ENCODE data around the gene EPHA1.
"Not testable (repeated sequence)": the region's sequence is repeated elsewhere in the genome, so short reads cannot be mapped to it uniquely, and the experiment has no call there.

The EPHA1 gene

GRCh38 chr7:143407287-143408251 lies 1.1 kb downstream of the EPHA1 start:
- DNase-seq (ENCODE audit: insufficient read length, low spot score) (no peak), FAIRE-seq (no peak)

DNA sequence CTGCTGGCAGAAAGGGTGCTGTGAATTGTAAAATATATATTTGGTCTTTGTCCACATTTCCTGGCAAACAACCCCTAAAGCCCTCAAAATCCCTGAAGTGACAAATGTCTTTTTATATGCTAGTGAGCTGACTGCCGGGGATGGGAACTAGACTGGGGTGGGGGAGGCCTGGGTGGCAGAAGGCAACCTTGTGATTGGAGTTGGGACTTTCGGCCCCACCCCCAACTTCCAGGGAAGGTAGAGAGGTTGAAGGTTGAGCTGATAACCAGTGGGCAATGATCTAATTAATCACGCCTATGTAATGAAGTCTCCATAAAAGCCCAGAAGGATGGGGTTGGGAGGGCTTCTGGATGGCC lies 2.7 kb downstream of the EPHA1 start:
- FAIRE-seq (no peak), DNase-seq (ENCODE audit: insufficient read length, low spot score) (no peak)

GRCh38 chr7:143405173-143406001 lies 3.3 kb downstream of the EPHA1 start:
- FAIRE-seq, result no peak
- no peak for DNase-seq (ENCODE audit: insufficient read length, low spot score)

GRCh38 chr7:143402233-143402632 lies 6.4 kb downstream of the EPHA1 start:
- not testable (repeated sequence) for DNase-seq (ENCODE audit: insufficient read length, low spot score); FAIRE-seq

DNA sequence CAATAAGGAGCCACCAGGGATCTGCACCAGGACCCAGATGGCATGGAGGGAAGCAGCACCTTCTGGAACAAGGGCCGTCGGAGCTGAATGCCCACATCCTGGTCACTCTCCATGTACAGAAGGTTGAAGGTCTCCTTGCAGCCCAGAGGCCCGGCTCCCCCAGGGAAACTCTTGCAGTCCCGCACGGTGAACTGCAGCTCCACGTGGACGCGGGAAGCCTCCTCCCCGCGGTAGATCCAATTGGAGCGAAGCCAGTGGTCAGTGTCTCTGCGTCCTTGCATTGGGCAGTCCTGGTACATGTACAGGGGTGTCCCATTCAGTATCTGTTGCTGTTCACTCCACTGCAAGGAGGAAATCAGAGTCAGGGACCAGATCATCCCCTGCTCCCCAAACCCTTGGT lies 7.4 kb downstream of the EPHA1 start:
- no peak for DNase-seq (ENCODE audit: insufficient read length, low spot score)
- no peak for FAIRE-seq

- DNase-seq (ENCODE audit: insufficient read length, low spot score), result no peak
Measured at GRCh38 chr7:143399642-143400041, 9.0 kb downstream of the EPHA1 start.

DNA sequence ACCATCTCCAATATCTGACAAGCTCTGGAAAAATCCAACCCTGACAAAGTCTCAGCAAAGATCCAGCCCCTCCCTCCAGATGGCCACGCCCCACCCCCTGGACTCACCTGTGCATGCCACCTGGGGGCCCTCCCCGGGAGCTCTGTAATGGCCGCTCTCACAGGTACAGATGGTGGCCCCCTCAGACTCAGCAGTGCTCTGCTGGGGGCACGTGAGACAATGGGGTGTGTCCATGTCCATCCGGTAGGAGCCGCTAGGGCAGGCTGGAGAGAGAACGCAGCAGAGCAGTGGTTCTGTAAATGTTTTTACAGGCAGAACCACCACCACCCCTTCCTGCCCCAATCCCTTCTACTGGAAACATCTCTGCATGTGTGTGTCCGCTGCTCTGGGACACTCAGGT lies 9.5 kb downstream of the EPHA1 start:
- DNase-seq (ENCODE audit: insufficient read length, low spot score) (no peak), FAIRE-seq (no peak)

More at GRCh38 chr7:143399642-143400041, 9.0 kb downstream of the EPHA1 start:
- no peak for FAIRE-seq

DNA sequence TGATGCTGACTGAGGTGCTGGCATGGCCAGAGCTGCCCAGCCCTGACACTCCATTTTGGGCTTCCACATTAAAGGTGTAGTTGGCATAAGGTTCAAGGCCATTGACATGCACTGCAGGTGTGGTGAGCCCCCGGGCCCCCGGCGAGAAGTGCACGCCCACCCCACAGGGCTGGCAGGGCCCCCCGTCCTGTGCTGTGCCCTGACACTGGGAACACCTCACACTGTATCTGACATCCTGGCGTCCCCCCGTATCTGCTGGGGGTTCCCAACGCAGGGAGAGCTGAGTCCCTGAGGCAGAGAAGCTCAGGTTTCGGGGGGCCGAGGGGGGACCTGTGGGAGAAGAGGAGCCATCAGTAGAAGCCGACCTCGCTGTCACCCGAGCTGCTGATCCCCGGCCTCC lies 10.0 kb downstream of the EPHA1 start:
- FAIRE-seq (no peak), DNase-seq (ENCODE audit: insufficient read length, low spot score) (no peak)

DNA sequence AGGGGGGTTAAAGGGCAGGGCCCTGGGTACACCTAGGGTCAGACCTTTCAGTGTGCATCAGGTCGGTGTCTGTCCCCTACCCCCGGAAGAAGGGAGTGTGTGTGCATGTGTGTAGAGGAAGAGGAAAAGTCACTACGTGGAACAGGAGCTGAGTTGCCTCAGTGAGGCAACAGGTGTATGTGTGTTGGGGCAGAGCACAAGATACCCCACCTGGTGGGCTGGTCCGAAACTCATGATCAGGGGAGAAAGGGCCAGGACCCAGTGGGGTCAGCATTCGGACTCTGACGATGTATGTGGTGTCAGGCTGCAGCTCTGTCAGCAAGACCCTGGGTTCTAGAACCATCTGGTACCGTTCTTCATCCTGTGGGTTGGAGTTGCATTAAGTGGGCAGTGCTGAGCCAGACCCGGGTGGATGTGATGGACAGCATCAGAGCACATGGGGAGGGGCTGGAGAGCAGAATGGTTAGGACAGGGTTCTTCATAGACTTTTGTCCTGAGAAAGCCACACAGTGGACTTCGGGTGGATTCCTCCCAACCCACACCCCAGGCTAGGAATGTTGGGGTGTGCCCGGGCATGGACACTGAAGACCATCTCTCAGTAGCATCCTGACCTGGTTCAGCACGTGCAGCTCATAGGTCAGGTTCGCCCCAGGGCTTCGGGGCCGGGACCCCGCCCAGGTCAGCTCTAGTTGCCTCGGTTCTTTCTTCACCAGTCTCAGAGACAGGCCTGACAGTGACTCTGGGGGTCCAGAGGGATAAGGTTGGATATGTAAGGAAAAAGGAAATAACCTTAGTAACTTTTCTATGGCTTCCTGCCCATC lies 10.7 kb downstream of the EPHA1 start:
- DNase-seq (ENCODE audit: insufficient read length, low spot score) (no peak), FAIRE-seq (no peak)

DNA sequence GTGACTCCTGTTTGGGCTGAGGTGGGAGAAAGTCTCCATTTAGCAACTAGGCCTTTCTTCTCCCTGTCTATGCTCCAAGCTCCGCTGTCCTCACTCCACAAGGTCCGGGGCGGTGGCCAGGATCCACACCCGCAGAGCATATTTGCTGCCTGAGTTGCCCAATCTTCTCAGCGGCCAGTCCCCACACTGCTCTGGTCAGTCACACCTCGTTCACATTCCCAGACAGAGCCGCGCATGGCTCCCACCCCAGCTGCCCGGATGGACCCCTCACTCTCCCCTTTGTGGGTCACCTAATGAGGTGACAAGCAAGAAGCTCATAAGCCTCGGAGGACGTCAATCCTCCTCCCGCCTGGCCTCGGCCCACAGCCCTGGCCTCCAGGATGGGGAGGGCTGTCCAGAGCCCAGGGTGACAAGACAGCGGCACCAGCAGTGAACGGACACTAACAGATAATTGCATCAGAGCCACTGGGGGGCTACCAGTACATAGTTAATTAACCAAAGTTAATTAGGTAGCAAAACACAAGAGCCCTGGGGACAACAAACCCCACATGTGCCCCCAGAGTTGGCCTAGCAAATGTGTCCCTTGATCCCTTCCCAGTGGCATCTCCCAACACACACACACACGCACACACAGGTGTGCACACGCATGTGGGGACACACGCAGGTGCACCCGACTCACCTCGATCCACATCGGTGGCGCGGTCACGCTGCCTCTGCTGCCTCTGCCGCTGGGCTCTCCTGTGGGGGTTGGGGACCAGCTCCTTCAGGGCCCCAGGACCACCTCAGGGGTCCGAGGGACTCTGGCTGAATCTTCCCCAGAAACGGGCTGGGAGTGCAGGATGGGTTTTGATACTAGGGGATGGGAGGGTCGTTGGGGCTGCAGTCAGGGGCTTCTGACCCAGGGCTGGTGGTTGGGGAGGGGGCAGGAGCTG lies 11.8 kb downstream of the EPHA1 start:
- no peak for DNase-seq (ENCODE audit: insufficient read length, low spot score)
- FAIRE-seq, result no peak

DNA sequence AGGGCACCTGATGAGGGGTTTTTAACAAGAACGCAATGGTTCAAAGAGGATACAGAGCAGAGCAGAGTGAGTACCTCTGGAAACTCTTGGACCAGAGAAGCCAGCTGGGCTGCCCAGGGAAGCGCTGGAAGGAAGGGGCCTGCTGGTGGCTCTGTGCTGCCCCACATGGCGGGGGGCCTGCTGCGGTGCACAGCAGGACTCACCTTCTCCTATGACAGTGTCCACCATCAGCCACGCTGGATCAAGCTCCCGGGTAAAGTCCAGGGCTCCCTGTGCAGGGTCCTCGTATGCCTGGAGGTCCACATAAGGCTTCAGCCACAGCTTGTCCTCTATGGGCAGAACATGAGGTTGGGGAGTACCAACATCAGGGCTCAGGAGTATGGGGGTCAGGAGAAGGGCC lies 12.5 kb downstream of the EPHA1 start:
- DNase-seq (ENCODE audit: insufficient read length, low spot score) (no peak), FAIRE-seq (no peak)

DNA sequence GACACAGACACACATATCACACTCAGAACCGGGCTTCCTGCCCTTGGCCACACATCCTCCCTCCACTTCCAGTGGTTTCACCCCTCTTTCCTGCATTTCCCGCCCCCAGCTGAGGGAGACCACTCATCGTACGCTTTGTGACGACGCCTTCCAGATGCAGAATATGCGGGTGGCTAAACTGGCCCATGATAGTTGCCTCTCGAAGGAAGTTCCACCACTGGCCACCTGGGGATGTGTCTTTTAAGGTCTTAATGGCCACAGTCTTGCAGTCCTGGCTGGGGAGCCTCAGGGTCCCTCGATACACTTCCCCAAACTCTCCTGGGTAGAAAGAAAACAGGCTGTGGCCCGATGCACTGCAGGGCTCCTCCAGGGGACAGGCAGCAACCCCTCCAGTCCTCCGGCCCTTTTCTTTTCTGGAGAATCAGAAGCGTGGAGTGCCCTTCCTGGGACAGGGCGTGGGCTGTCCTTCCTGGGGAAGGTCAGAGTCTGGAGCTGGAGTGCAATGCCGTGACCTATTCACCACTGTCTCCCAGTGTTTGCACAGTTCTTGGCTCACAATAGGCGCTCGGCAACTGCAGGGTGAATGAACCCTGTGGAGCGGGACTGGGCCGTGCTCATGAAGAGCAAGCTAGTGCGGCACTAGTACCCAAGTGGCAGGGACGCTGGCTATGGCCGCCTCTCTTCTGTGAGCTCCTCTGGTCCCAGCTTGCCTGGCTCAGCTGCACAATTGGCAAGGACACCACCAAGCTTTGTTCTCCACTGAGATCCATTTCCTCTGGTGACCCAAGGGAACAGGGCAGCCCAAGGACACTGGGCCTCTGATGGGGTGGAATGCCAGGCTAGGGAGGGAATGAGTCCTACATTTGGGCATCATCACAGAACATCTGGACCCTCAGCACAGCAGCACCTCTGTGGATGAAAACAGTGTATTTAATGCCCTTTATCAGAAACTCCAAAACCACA lies 13.2 kb downstream of the EPHA1 start:
- no peak for DNase-seq (ENCODE audit: insufficient read length, low spot score)
- no peak for FAIRE-seq

GRCh38 chr7:143394777-143395176 lies 13.9 kb downstream of the EPHA1 start:
- no peak for FAIRE-seq
- DNase-seq (ENCODE audit: insufficient read length, low spot score), result no peak

DNA sequence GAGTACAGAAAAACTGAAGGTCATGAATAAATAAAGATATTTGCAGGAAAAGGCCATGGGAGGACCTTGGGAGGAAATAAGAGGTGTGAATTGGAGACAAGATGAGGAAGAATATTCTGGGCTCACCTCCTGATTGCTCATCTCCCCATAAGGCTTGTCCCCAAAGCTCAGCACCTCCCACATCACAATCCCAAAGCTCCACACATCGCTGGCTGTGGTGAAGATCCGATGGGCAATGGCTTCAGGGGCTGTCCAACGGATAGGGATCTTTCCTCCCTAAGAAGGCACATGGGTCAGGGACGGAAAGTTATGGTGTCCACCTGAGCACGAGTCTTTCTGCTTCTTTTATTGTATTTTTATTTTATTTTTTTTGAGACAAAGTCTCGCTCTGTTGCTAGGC lies 14.6 kb downstream of the EPHA1 start:
- no peak for FAIRE-seq

GRCh38 chr7:143393267-143394041 lies 15.2 kb downstream of the EPHA1 start:
- FAIRE-seq (no peak), DNase-seq (ENCODE audit: insufficient read length, low spot score) (no peak)

More for the DNA sequence above, 14.6 kb downstream of the EPHA1 start:
- DNase-seq (ENCODE audit: insufficient read length, low spot score), result no peak

DNA sequence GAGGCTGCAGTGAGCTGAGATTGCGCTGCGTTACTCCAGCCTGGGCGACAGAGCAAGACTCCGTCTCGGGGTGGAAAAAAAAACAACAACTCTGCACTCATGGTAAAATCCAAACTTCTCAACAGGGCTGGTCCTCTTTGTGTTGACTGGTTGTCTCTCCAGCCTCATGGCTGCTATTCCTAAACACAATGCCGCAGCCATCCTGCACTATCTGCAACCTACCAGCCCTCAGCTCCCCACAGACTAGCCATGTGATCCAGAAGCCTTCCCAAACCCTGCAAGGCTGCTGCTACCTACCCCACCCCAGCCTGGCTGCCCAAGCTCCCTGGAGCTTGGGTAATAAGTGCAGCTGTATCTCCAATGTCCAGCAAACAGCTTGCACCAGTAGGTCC lies 15.8 kb downstream of the EPHA1 start:
- DNase-seq (ENCODE audit: insufficient read length, low spot score), result no peak
- FAIRE-seq, result no peak

GRCh38 chr7:143392427-143392826 lies 16.2 kb downstream of the EPHA1 start:
- not testable (repeated sequence) for FAIRE-seq; DNase-seq (ENCODE audit: insufficient read length, low spot score)

All from GM19239 (cell line).